ENCODE measurements around the gene OLFM3. TPM values are rescaled to one million over a fixed set of nuclear protein-coding genes. Genes with fewer than 3 reads are reported as not detected.

Gene OLFM3
- polyA plus RNA-seq, 3 donors: 22.5 to 37.8 (median 27.0) TPM

GRCh38 chr1:101781201-101781831 is 215.4 kb downstream of the OLFM3 start:
- no peak for DNase-seq (ENCODE audit: extremely low read depth in 1 of 11, low read depth in 9 of 11, low spot score in 4 of 11)

GRCh38 chr1:101769520-101769919 is 227.2 kb downstream of the OLFM3 start:
- DNase-seq (ENCODE audit: extremely low read depth in 1 of 11, low read depth in 9 of 11, low spot score in 4 of 11): no peak

- no peak for DNase-seq (ENCODE audit: extremely low read depth in 1 of 11, low read depth in 9 of 11, low spot score in 4 of 11)
Observed at GRCh38 chr1:101757985-101758384, 238.7 kb downstream of the OLFM3 start.

GRCh38 chr1:101756411-101756810 is 240.3 kb downstream of the OLFM3 start:
- no peak for DNase-seq (ENCODE audit: extremely low read depth in 1 of 11, low read depth in 9 of 11, low spot score in 4 of 11)

Measured in renal cortex interstitium (tissue), 11 donors.